ENCODE measurements around the gene LMF2. TPM values are rescaled to one million over a fixed set of nuclear protein-coding genes. Genes with fewer than 3 reads are reported as not detected.
A peak's percentile ranks its signal among the peaks of the same experiment; 100 is the strongest.

The LMF2 gene
- total RNA-seq, 1 donor, result 65.4 TPM

DNA sequence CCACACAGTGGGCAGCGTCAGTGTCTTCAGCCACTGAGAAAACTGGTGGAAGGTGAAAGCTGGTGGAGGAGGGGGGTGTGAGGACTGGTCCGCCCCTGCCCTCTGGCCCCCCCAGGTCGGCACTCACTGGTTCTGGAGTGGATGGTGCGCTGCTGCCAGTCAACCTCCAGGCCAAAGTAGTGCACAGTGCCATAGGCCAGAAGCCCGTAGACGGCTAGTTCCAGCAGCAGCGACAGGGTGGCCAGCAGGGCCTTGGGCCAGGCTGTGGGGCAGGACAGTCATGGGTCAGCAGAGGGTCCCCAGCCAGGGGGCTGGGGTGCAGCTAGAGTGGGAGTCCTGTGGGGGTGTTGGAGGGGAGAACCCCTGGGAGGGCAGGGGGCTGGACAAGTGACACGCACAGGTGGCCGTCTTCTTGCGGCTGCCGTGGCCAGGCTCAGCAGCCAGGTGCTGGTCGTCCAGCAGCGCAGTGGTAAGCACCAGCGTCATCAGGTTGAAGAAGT, 2.2 kb downstream of the LMF2 start:
- no peak for DNase-seq (ENCODE audit: low read depth in 2 of 3, low spot score in 2 of 3)

DNA sequence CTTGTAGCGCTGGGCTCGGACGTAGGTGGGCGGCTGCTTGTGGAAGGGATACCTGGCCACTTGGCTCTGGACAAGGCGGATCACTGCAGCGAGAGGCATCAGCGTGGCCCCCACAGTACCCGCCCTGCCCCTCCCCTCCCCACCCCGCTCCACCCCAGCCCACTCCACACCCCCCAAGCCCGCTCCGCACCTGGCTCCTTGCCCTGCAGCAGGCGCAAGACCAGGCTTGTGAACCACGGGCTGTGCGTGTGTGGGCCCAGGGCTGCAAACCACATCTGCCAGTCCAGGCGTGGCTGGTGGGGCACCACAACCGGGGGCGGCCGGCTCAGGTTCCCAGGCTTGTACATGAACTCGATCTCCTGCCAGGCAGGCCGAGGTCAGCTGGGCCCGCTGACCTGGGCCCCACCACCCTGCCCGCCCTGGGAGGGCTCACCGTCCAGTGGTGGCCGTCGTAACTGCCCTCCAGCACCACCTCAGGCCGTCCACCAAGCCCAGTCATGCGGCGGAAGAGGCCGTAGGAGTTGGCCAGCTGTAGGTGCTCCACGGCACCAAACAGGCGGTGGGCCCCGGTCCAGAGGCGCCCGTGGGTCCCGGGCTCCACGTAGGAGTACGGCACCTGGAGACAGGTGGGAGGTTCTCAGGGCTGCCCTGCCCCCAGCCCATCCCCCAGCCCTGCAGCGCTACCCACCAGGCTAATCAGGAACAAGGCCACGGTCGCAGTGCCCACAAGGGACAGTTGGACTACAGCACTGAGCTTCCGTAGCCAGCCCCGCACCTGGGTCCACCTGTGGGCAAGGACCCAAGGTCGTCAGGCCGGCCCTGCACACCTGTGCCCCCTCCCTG, 2.9 kb downstream of the LMF2 start:
- DNase-seq (ENCODE audit: low read depth in 2 of 3, low spot score in 2 of 3), result no peak

- DNase-seq (ENCODE audit: low read depth in 2 of 3, low spot score in 2 of 3), result no peak
Observed at GRCh38 chr22:50503475-50504145, 3.9 kb downstream of the LMF2 start.

GRCh38 chr22:50502628-50503474, 4.7 kb downstream of the LMF2 start:
- no peak for DNase-seq (ENCODE audit: low read depth in 2 of 3, low spot score in 2 of 3)

GRCh38 chr22:50502096-50502495, 5.4 kb downstream of the LMF2 start:
- no peak for DNase-seq (ENCODE audit: low read depth in 2 of 3, low spot score in 2 of 3)

DNA sequence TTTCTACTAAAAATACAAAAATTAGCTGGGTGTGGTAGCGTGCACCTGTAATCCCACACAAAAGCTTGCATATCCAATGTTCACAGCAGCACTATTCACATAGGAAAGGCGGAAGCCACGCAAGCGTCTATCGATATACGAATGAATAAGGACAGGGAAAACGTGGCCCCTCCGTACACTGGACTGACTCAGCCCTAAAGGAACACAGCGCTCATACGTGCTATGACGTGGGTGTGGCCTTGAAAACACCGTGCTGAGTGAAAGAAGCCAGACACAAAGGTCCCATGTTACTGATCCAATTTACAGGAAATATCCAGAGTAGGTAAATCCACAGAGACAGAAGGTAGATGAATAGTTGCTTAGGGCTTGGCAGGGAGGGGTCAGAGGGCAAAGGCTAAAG, 7.0 kb downstream of the LMF2 start:
- no peak for DNase-seq (ENCODE audit: low read depth in 2 of 3, low spot score in 2 of 3)

DNA sequence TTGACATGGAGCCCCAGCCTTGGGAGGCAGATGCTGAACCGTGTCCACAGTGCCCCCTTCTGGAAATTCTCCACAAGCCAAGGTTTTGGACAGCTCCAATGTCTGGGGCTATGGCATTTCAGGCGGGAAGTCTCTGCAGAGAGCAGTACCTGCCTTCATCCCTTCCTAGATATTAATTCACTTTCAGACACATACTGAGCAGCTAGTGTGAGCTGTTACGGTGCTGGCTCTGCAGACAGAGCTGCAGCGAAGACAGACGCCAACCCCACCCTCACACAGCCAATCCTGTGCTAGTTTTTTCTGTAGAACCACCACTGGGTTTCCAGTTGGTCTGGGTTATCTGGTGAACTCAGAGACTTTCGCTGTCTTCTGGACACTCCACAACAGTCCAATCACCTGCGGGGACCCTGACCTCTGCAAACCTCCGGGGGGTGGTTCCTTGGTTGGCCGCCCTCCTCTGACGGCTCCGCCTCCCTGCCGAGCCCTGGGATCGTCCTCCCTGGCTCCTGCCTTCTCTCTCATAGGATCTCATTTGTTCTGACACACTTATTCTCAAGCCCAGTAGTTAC, 9.1 kb downstream of the LMF2 start:
- peak; percentile 53 to 82 (median 68) for DNase-seq (ENCODE audit: low read depth in 2 of 3, low spot score in 2 of 3)

GRCh38 chr22:50497093-50497492, 10.4 kb downstream of the LMF2 start:
- DNase-seq (ENCODE audit: low read depth in 2 of 3, low spot score in 2 of 3), result no peak

DNA sequence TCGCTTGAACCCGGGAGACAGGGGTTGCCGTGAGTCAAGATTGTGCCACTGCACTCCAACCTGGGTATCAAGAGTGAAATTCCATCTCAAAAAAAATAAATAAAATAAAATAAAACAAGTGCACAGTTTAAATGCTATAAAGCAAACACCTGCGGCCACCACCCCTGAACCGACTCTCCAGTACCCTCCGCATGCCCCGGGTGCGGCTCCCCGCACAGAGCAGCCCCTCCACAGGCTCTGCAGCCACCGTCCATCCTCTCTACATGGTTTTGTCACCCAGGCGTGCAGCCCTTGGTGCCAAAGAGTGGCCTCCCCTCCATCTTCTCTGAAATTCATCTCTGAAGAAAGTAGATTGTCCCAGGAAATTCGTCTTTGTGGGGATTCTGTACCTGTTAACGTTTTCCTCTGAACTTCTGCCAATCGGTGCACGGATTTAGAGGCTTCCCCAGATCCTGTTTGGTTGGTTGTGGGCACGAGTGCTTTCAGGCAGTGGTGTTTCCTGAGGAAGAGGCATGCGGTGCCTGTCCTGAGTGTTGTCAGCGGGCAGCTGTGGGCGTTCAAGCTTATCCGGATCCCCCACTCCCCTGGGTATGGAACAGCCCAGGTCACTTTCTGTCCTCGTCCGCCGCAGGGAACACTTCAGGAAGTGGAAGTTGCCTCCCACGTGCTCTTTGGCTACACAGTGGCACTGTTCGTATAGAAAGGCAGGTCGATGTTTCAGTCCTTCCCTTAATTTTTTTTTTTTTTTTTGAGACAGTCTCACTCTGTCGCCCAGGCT, 16.8 kb downstream of the LMF2 start:
- DNase-seq (ENCODE audit: low read depth in 2 of 3, low spot score in 2 of 3), result peak in 1 of 3 donors; percentile 59

GRCh38 chr22:50489363-50490243, 17.9 kb downstream of the LMF2 start:
- DNase-seq (ENCODE audit: low read depth in 2 of 3, low spot score in 2 of 3), result no peak

GRCh38 chr22:50488886-50489285, 18.6 kb downstream of the LMF2 start:
- DNase-seq (ENCODE audit: low read depth in 2 of 3, low spot score in 2 of 3), result no peak

GRCh38 chr22:50488006-50488677, 19.4 kb downstream of the LMF2 start:
- no peak for DNase-seq (ENCODE audit: low read depth in 2 of 3, low spot score in 2 of 3)

GRCh38 chr22:50487290-50488005, 20.1 kb downstream of the LMF2 start:
- no peak for DNase-seq (ENCODE audit: low read depth in 2 of 3, low spot score in 2 of 3)

DNA sequence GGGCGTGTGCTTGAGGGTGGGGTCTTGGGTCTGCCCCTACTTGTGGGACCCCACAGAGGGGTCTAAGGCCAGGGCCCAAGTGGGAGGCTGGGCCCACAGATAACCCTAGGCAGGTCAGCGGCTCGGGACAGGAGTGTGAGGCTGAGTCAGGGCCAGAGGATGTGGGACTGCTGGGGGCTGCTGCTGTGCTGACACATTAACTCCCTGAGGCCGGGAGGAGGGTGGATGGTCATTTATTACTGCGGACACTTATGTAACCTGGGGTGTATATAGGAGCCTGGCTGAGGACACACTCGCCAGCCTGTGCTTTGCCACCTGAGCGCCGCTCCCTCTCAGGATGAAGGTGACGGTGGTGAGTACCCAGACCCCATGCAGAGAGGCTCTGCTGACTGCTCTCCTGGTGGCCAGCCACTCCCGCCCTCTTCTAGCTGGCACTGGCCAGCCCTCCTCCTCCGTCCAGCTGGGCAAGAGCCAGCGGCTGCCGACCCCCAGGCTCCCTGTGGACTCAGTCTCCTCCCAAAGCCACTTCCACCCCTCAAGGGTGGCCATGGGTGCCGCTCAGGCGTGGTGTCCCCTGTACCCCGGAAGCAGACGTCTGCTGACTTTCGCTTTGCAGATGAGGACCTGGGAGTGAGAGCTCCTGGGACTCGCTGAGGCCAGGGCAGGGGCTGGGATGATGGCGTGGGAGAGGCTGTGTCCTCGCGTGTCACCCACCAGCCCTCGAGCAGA, 20.8 kb downstream of the LMF2 start, which contains the start of gene MIOX:
MIOX (plus strand) TSS at position 299 of the 729 bp plus-strand sequence; CDS start at position 338, 39 bp downstream.
- DNase-seq (ENCODE audit: low read depth in 2 of 3, low spot score in 2 of 3), result no peak

GRCh38 chr22:50485221-50486131, 22.0 kb downstream of the LMF2 start:
- no peak for DNase-seq (ENCODE audit: low read depth in 2 of 3, low spot score in 2 of 3)
